HepG2 (cell line): ENCODE results near the gene LGI2. TPM values are rescaled to one million over a fixed set of nuclear protein-coding genes. Genes with fewer than 3 reads are reported as not detected.
A peak's percentile ranks its signal among the peaks of the same experiment; 100 is the strongest.
"Not testable (repeated sequence)": the region's sequence is repeated elsewhere in the genome, so short reads cannot be mapped to it uniquely, and the experiment has no call there.

ENCODE experiments used
- ATAC-seq: fragments of 200-7000 bp; cut with Tn5 transposase; 3 replicates; pipeline ENCODE4 v1.9.1; 2020; ENCODE audit warnings: mild to moderate bottlenecking, moderate library complexity
- BruUV-seq: library from RNA; stranded (reverse); fragments of 400-500 nt; replicated peaks from 2 replicates; lab custom pipeline; 2021; lab: Mats Ljungman, UMichigan
- CTCF ChIA-PET: fragments of 300-600 bp; formaldehyde crosslinking; extraction: SDS; loops from one replicate; lab custom pipeline; 2021; ENCODE audit warnings: low total read pairs, inconsistent platforms, low intra/inter-chr PET ratio; lab: Yijun Ruan, JAX
- POLR2A ChIA-PET: fragments of 350-600 bp; sonication (Branson Sonifier 250); formaldehyde crosslinking; loops from one replicate; lab custom pipeline; 2020; ENCODE audit warnings: antibody characterized with exemption, inconsistent platforms; lab: Yijun Ruan, JAX
- DNase-seq: peaks from one replicate; pipeline ENCODE4 v3.0.0-alpha.2; 2015; ENCODE audit warnings: low spot score
- FAIRE-seq: peaks from 3 replicates; lab custom pipeline; 2011; peaks lifted over from hg19 to GRCh38; lab: Jason Lieb, UNC
- H2AFZ ChIP-seq: one replicate; pipeline ENCODE4 v1.6.1; 2011; ENCODE audit warnings: low read length, inconsistent platforms
- H3K27ac ChIP-seq: fragments of 300-600 bp; 3 replicates; pipeline ENCODE4 v1.8.0; 2011; ENCODE audit warnings: mixed run types, mild to moderate bottlenecking, mixed read lengths, low read length, inconsistent platforms; ENCODE audit not compliant: insufficient read depth; ENCODE audit errors: extremely low read length
- H3K27me3 ChIP-seq, 2 experiments: fragments of 200-600 bp in 1 of 2; 2 replicates in 1 of 2; 3 replicates in 1 of 2; pipeline versions ENCODE4 v1.6.0 to v1.8.0; 2011; ENCODE audit warnings: low read length in 2 of 2, mild to moderate bottlenecking in 2 of 2, moderate library complexity in 2 of 2, inconsistent platforms in 1 of 2; ENCODE audit not compliant: insufficient read depth in 2 of 2, control insufficient read depth in 1 of 2
- H3K36me3 ChIP-seq, 2 experiments: fragments of 200-600 bp in 1 of 2; replicated peaks in 1 of 2; 2 replicates in 1 of 2; 3 replicates in 1 of 2; pipeline versions ENCODE4 v1.5.1 to v1.8.0; 2011; ENCODE audit warnings: low read length in 2 of 2, inconsistent platforms in 1 of 2; ENCODE audit not compliant: insufficient read depth in 2 of 2, control insufficient read depth in 1 of 2
- H3K4me1 ChIP-seq: 2 replicates; pipeline ENCODE4 v1.5.1; 2012; ENCODE audit warnings: low read length, inconsistent platforms; ENCODE audit not compliant: insufficient read depth
- H3K4me2 ChIP-seq: 2 replicates; pipeline ENCODE4 v1.6.0; 2011; ENCODE audit warnings: low read depth, low read length, inconsistent platforms
- H3K4me3 ChIP-seq, 3 experiments: fragments of 200-600 bp in 1 of 3; sonication (generic), shearing (Covaris generic) in 1 of 3; replicated peaks in 1 of 3; 2 replicates each; pipeline ENCODE4 v1.5.1; 2011 to 2016; ENCODE audit warnings: low read length in 3 of 3, inconsistent platforms in 2 of 3, low read depth in 2 of 3, mild to moderate bottlenecking in 2 of 3, control low read depth in 1 of 3, mixed read lengths in 1 of 3; ENCODE audit not compliant: insufficient read depth in 1 of 3
- H3K79me2 ChIP-seq: one replicate; pipeline ENCODE4 v1.6.1; 2011; ENCODE audit warnings: low read length, inconsistent platforms; ENCODE audit not compliant: insufficient read depth
- H3K9ac ChIP-seq: 2 replicates; pipeline ENCODE4 v1.6.0; 2011; ENCODE audit warnings: mild to moderate bottlenecking, low read depth, low read length, inconsistent platforms; ENCODE audit not compliant: insufficient read depth
- H3K9me3 ChIP-seq: 2 replicates; pipeline ENCODE4 v1.5.1; 2012; ENCODE audit warnings: mild to moderate bottlenecking, low read length
- H4K20me1 ChIP-seq: 2 replicates; pipeline ENCODE4 v1.6.0; 2011; ENCODE audit warnings: inconsistent platforms, mild to moderate bottlenecking, low read length, moderate library complexity; ENCODE audit not compliant: insufficient read depth
- ZBTB40 ChIP-seq, 2 experiments: fragments of 450-650 bp in 1 of 2; sonication (generic) in 1 of 2; formaldehyde crosslinking in 1 of 2; IDR thresholded peaks; 2 replicates each; pipeline versions ENCODE4 v1.6.1 to v1.8.0; 2016 to 2022; ENCODE audit warnings: antibody characterized with exemption in 1 of 2, mild to moderate bottlenecking in 1 of 2, missing genetic modification reagents in 1 of 2
- WGBS: methylation state at CpG from one replicate; pipeline ENCODE4 v1.1.6; 2017; ENCODE audit warnings: low lambda C conversion rate; 5-methylcytosine and 5-hydroxymethylcytosine counted together
- in situ Hi-C: cut with HindIII; loops from 2 replicates; pipeline ENCODE4 v1.10.0; 2017; ENCODE audit warnings: low pct_unique_long_range_greater_than_20kb; ENCODE audit not compliant: extremely low pct_ligation_motif_present
- intact Hi-C: fragments of 100-400 bp; cut with micrococcal nuclease; formaldehyde crosslinking; loops from one replicate; pipeline ENCODE4 v1.10.0; 2022; ENCODE audit not compliant: unreplicated experiment
- polyA plus RNA-seq, 8 experiments: library from polyadenylated mRNA; depleted of rRNA in 3 of 8; stranded (reverse) in 7 of 8; unstranded in 1 of 8; fragments of >200 nt; fragmentation: Illumina TruSeq in 4 of 8; extraction: Trizol in 4 of 8; gene quantifications; 2 replicates each; pipeline versions ENCODE4 v1.2.1 to v1.2.3, GENCODE V29; 2011 to 2016; ENCODE audit warnings: low read depth in 4 of 8, missing spikeins in 1 of 8, mixed read lengths in 1 of 8; ENCODE audit not compliant: insufficient read depth in 1 of 8
- total RNA-seq, 5 experiments: library from RNA; depleted of rRNA; stranded (reverse); fragments of >200 nt; fragmentation: Illumina TruSeq; extraction: Trizol; gene quantifications; 2 replicates each; pipeline ENCODE4 v1.2.3, GENCODE V29; 2016; ENCODE audit warnings: low read depth in 1 of 5
- TF ChIP-seq, protein P1 (sequence below): sonication (generic); formaldehyde crosslinking; IDR thresholded peaks from 2 replicates; pipeline ENCODE4 v1.8.1; 2023; ENCODE audit warnings: mild to moderate bottlenecking, inconsistent platforms, moderate library complexity, missing genetic modification reagents, borderline replicate concordance

Gene LGI2
- total and polyA plus RNA-seq, 2 of the 13 experiments (the other 11 are each of a cell fraction or from before 2014, with no cell fraction given): not detected

GRCh38 chr4:25065431-25065858, 34.7 kb upstream of the LGI2 start:
- no peaks in the 10 kb centered on the region for H3K27me3 ChIP-seq
- BruUV-seq: no TSS peak
- no peak overlapping the region for H2AFZ ChIP-seq
- POLR2A ChIA-PET: no interaction called here
- H3K36me3 ChIP-seq: no peaks in the 10 kb centered on the region
- FAIRE-seq (no peak), DNase-seq (no peak), ATAC-seq (no peak)
- WGBS: 20% methylated on average over 5 of the region's 5 CpGs
- no peaks in the 10 kb centered on the region for H3K79me2 ChIP-seq
- H3K4me3 ChIP-seq: no peak overlapping the region
- CTCF ChIA-PET: no interaction called here
- intact Hi-C loops: no loop called here
- in situ Hi-C loops: no loop called here
- no peaks in the 10 kb centered on the region for H3K9me3 ChIP-seq
- H3K9ac ChIP-seq: no peak overlapping the region
- H4K20me1 ChIP-seq: no peaks in the 10 kb centered on the region
- H3K4me1 ChIP-seq: peaks cover 16% of the 10 kb centered on the region
- H3K4me2 ChIP-seq: no peak overlapping the region
- TF ChIP-seq, protein P1, sequence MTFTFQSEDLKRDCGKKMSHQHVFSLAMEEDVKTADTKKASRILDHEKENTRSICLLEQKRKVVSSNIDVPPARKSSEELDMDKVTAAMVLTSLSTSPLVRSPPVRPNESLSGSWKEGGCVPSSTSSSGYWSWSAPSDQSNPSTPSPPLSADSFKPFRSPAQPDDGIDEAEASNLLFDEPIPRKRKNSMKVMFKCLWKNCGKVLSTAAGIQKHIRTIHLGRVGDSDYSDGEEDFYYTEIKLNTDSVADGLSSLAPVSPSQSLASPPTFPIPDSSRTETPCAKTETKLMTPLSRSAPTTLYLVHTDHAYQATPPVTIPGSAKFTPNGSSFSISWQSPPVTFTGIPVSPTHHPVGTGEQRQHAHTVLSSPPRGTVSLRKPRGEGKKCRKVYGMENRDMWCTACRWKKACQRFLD (CRISPR knock-in tag): no peak
- no peak overlapping the region for H3K27ac ChIP-seq

GRCh38 chr4:25064447-25064846, 33.7 kb upstream of the LGI2 start:
- H4K20me1 ChIP-seq, POLR2A ChIA-PET, H3K9me3 ChIP-seq, intact Hi-C loops, H3K9ac ChIP-seq, H3K4me3 ChIP-seq, ATAC-seq, H3K36me3 ChIP-seq, in situ Hi-C loops, CTCF ChIA-PET, H3K79me2 ChIP-seq, H2AFZ ChIP-seq, H3K27ac ChIP-seq, FAIRE-seq, H3K4me2 ChIP-seq, H3K27me3 ChIP-seq, BruUV-seq: not testable (repeated sequence)
- peak; percentile 9 for DNase-seq
- peaks cover 11% of the 10 kb centered on the region for H3K4me1 ChIP-seq
- TF ChIP-seq ZBTB40 (IDR thresholded peaks at IDR 0.05) (peak; percentile 68), ZBTB40 (CRISPR knock-in tag; IDR thresholded peaks at IDR 0.05) (peak; percentile 97)
- WGBS: no CpG with 5 or more reads among the region's 1 CpG
